HG03558 (cell line): ENCODE results near the gene TMEM88.
A peak's percentile ranks its signal among the peaks of the same experiment; 100 is the strongest.

Source experiments
- ATAC-seq: cut with Tn5 transposase; IDR thresholded peaks from one replicate; pipeline ENCODE4 v1.9.1; 2021; ENCODE audit warnings: moderate number of reproducible peaks; ENCODE audit not compliant: unreplicated experiment; ENCODE audit errors: extremely low read depth

The TMEM88 gene

GRCh38 chr17:7842380-7843256 lies 12.2 kb upstream of the TMEM88 start:
- no peak for ATAC-seq

GRCh38 chr17:7843257-7843535 lies 11.7 kb upstream of the TMEM88 start:
- ATAC-seq, result no peak

- no peak for ATAC-seq
Measured at GRCh38 chr17:7843536-7844291, 11.2 kb upstream of the TMEM88 start.

- ATAC-seq, result no peak
Measured at GRCh38 chr17:7844292-7845154, 10.3 kb upstream of the TMEM88 start.

- ATAC-seq, result no peak
Measured at GRCh38 chr17:7845359-7846062, 9.4 kb upstream of the TMEM88 start.

GRCh38 chr17:7846063-7846735 lies 8.7 kb upstream of the TMEM88 start:
- ATAC-seq, result no peak

GRCh38 chr17:7846765-7847661 lies 7.9 kb upstream of the TMEM88 start:
- ATAC-seq, result no peak

GRCh38 chr17:7848131-7848579 lies 6.7 kb upstream of the TMEM88 start:
- ATAC-seq, result no peak

GRCh38 chr17:7848739-7849129 lies 6.1 kb upstream of the TMEM88 start:
- no peak for ATAC-seq

GRCh38 chr17:7849130-7849750 lies 5.6 kb upstream of the TMEM88 start:
- ATAC-seq, result no peak

GRCh38 chr17:7849751-7850504 lies 4.9 kb upstream of the TMEM88 start:
- no peak for ATAC-seq

- ATAC-seq, result no peak
Measured at GRCh38 chr17:7850701-7851437, 4.0 kb upstream of the TMEM88 start.

GRCh38 chr17:7851438-7852261 lies 3.2 kb upstream of the TMEM88 start:
- peak; percentile 41 for ATAC-seq

- ATAC-seq, result no peak
Measured at GRCh38 chr17:7852262-7852670, 2.6 kb upstream of the TMEM88 start.

- ATAC-seq, result no peak
Measured at GRCh38 chr17:7852919-7853690, 1.8 kb upstream of the TMEM88 start.
